ENCODE measurements around the gene TAAR1.
A peak's percentile ranks its signal among the peaks of the same experiment; 100 is the strongest.

Gene TAAR1

GRCh38 chr6:132673376-132674094 is 14.6 kb upstream of the TAAR1 start:
- H3K4me3 ChIP-seq (ENCODE audit: low read length), result no peak overlapping the region
- peaks cover 19% of the 10 kb centered on the region for H3K4me1 ChIP-seq (ENCODE audit: low read length)
- no peak overlapping the region for H3K27ac ChIP-seq (ENCODE audit: low read length)
- H3K9ac ChIP-seq (ENCODE audit: low read length), result no peak overlapping the region
- H3K4me2 ChIP-seq (ENCODE audit: low read length), result no peak overlapping the region
- H4K20me1 ChIP-seq (ENCODE audit: insufficient read depth, low read length), result no peaks in the 10 kb centered on the region
- TF ChIP-seq EZH2phosphoT487 (IDR thresholded peaks at IDR 0.05; ENCODE audit: low read depth) (no peak), CTCF (IDR thresholded peaks at IDR 0.05; ENCODE audit: low read depth, low read length) (no peak)
- no peaks in the 10 kb centered on the region for H3K36me3 ChIP-seq (replicated peaks; ENCODE audit: low read depth, low read length)
- no peaks in the 10 kb centered on the region for H3K9me3 ChIP-seq (ENCODE audit: insufficient read depth, low read length)
- H3K79me2 ChIP-seq (ENCODE audit: low read length), result no peaks in the 10 kb centered on the region
- no peaks in the 10 kb centered on the region for H3K27me3 ChIP-seq (ENCODE audit: low read depth, low read length)
- no peak overlapping the region for H2AFZ ChIP-seq (ENCODE audit: low read depth, low read length)

DNA sequence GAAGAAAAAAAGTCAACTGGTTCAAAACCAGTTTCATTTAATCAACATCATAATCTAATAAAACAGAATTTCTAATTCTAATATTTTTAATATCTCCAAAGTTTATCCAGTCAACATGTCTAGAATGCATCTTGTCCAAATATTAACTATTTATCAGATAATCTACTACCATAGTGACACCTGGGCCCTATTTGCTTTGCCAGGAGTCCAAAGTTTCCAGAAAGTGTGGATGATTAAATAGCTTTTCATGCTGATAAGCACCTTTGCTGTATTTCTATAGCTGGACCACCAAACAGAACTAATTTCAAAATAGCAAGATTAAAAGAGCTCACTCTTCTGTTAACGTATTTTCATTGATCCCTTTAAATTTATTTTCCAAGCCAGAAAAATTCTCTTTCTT is 12.3 kb upstream of the TAAR1 start:
- Histone ChIP-seq H3K4me3 (ENCODE audit: low read length) (no peak overlapping the region), H3K79me2 (ENCODE audit: low read length) (no peaks in the 10 kb centered on the region), H3K36me3 (replicated peaks; ENCODE audit: low read depth, low read length) (no peaks in the 10 kb centered on the region), H3K4me1 (ENCODE audit: low read length) (peaks cover 16% of the 10 kb centered on the region), H3K4me2 (ENCODE audit: low read length) (no peak overlapping the region), H3K9me3 (ENCODE audit: insufficient read depth, low read length) (no peaks in the 10 kb centered on the region), H3K9ac (ENCODE audit: low read length) (no peak overlapping the region), H2AFZ (ENCODE audit: low read depth, low read length) (no peak overlapping the region), H3K27me3 (ENCODE audit: low read depth, low read length) (no peaks in the 10 kb centered on the region), H4K20me1 (ENCODE audit: insufficient read depth, low read length) (no peaks in the 10 kb centered on the region), H3K27ac (ENCODE audit: low read length) (no peak overlapping the region)
- TF ChIP-seq CTCF (IDR thresholded peaks at IDR 0.05; ENCODE audit: low read depth, low read length) (no peak), EZH2phosphoT487 (IDR thresholded peaks at IDR 0.05; ENCODE audit: low read depth) (no peak)

- Histone ChIP-seq H3K4me2 (ENCODE audit: low read length) (peak overlapping the region; percentile 96), H3K4me3 (ENCODE audit: low read length) (peak overlapping the region; percentile 67), H2AFZ (ENCODE audit: low read depth, low read length) (peak overlapping the region; percentile 52; the same call in 1 of the 2 replicates), H3K9ac (ENCODE audit: low read length) (peak overlapping the region; percentile 59), H3K9me3 (ENCODE audit: insufficient read depth, low read length) (no peaks in the 10 kb centered on the region), H3K27ac (ENCODE audit: low read length) (no peak overlapping the region), H3K79me2 (ENCODE audit: low read length) (no peaks in the 10 kb centered on the region), H3K36me3 (replicated peaks; ENCODE audit: low read depth, low read length) (no peaks in the 10 kb centered on the region), H3K27me3 (ENCODE audit: low read depth, low read length) (no peaks in the 10 kb centered on the region), H4K20me1 (ENCODE audit: insufficient read depth, low read length) (no peaks in the 10 kb centered on the region), H3K4me1 (ENCODE audit: low read length) (peaks cover 22% of the 10 kb centered on the region)
- TF ChIP-seq CTCF (IDR thresholded peaks at IDR 0.05; ENCODE audit: low read depth, low read length) (peak; percentile 66), EZH2phosphoT487 (IDR thresholded peaks at IDR 0.05; ENCODE audit: low read depth) (no peak)
These were observed 10.8 kb upstream of the TAAR1 start for GRCh38 chr6:132669690-132670291.

- Histone ChIP-seq H3K9me3 (ENCODE audit: insufficient read depth, low read length) (no peaks in the 10 kb centered on the region), H3K4me3 (ENCODE audit: low read length) (no peak overlapping the region), H3K27ac (ENCODE audit: low read length) (no peak overlapping the region), H3K9ac (ENCODE audit: low read length) (no peak overlapping the region), H2AFZ (ENCODE audit: low read depth, low read length) (no peak overlapping the region), H3K36me3 (replicated peaks; ENCODE audit: low read depth, low read length) (no peaks in the 10 kb centered on the region), H3K4me2 (ENCODE audit: low read length) (no peak overlapping the region), H3K27me3 (ENCODE audit: low read depth, low read length) (no peaks in the 10 kb centered on the region), H3K4me1 (ENCODE audit: low read length) (peaks cover 22% of the 10 kb centered on the region), H4K20me1 (ENCODE audit: insufficient read depth, low read length) (no peaks in the 10 kb centered on the region), H3K79me2 (ENCODE audit: low read length) (no peaks in the 10 kb centered on the region)
- TF ChIP-seq EZH2phosphoT487 (IDR thresholded peaks at IDR 0.05; ENCODE audit: low read depth) (no peak), CTCF (IDR thresholded peaks at IDR 0.05; ENCODE audit: low read depth, low read length) (no peak)
These were observed 7.1 kb upstream of the TAAR1 start for GRCh38 chr6:132666118-132666517.
